A673 (cell line): Measurements from ENCODE around the gene SPC24.

Source experiments
- CTCF ChIP-seq: fragments of 300-800, 200-600 bp; sonication (generic); conservative IDR thresholded peaks from 2 replicates; pipeline ENCODE4 v1.5.1; 2017; ENCODE audit warnings: low read depth, mild to moderate bottlenecking, antibody characterized with exemption, low read length, moderate library complexity, mixed read lengths
- EZH2 ChIP-seq: fragments of 200-600 bp; sonication (generic); IDR thresholded peaks from 2 replicates; pipeline ENCODE4 v1.6.1; 2017; ENCODE audit warnings: borderline replicate concordance, low read depth, mild to moderate bottlenecking, mixed read lengths, antibody characterized with exemption, low read length; ENCODE audit not compliant: poor library complexity, severe bottlenecking

- TF ChIP-seq EZH2 (no peak), CTCF (no peak)
Observed at GRCh38 chr19:11111117-11111770, 44.3 kb downstream of the SPC24 start.
